ENCODE data around the gene CYP51A1. TPM values are rescaled to one million over a fixed set of nuclear protein-coding genes. Genes with fewer than 3 reads are reported as not detected.
"Not testable (repeated sequence)": the region's sequence is repeated elsewhere in the genome, so short reads cannot be mapped to it uniquely, and the experiment has no call there.

The CYP51A1 gene
- total RNA-seq, 1 donor = 119 TPM

GRCh38 chr7:92121681-92122080 lies 12.6 kb downstream of the CYP51A1 start:
- H3K4me3 ChIP-seq (ENCODE audit: low read depth, low read length) = no peak overlapping the region
- TF ChIP-seq, protein P1, sequence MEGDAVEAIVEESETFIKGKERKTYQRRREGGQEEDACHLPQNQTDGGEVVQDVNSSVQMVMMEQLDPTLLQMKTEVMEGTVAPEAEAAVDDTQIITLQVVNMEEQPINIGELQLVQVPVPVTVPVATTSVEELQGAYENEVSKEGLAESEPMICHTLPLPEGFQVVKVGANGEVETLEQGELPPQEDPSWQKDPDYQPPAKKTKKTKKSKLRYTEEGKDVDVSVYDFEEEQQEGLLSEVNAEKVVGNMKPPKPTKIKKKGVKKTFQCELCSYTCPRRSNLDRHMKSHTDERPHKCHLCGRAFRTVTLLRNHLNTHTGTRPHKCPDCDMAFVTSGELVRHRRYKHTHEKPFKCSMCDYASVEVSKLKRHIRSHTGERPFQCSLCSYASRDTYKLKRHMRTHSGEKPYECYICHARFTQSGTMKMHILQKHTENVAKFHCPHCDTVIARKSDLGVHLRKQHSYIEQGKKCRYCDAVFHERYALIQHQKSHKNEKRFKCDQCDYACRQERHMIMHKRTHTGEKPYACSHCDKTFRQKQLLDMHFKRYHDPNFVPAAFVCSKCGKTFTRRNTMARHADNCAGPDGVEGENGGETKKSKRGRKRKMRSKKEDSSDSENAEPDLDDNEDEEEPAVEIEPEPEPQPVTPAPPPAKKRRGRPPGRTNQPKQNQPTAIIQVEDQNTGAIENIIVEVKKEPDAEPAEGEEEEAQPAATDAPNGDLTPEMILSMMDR (IDR thresholded peaks at IDR 0.05; ENCODE audit: insufficient read depth, low read length) = no peak
- no peak for DNase-seq (ENCODE audit: low read depth)

DNA sequence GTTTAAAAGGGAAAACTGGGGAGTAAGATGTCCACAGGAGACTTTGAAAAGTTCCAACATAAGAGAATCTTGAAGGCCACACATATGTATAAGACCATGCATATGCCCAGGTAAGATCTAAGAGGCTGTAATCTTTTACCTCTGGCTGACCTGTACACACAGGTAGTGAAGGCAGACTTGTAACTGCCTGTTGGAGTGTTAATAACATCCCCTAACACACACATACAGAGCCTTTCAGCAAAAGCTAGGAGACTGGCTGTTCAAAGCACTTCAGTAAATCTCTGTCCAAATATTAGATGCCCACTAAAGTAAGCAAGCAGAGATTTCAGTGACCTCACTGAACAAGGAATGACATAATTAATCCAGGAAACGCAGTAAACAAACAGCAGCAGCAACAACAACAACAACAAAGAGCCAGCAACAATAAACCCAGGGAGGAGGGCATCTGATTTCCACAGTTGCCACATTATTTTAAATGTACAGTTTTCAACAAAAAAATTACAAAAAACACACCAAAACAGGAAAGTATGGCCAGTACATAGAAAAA lies 15.0 kb downstream of the CYP51A1 start:
- H3K4me3 ChIP-seq (ENCODE audit: low read depth, low read length) = no peak overlapping the region
- no peak for DNase-seq (ENCODE audit: low read depth)
- TF ChIP-seq, protein P1 (IDR thresholded peaks at IDR 0.05; ENCODE audit: insufficient read depth, low read length) = no peak

- no peak overlapping the region for H3K4me3 ChIP-seq (ENCODE audit: low read depth, low read length)
- TF ChIP-seq, protein P1 (IDR thresholded peaks at IDR 0.05; ENCODE audit: insufficient read depth, low read length) = no peak
- DNase-seq (ENCODE audit: low read depth) = no peak
Observed at GRCh38 chr7:92116949-92117348, 17.3 kb downstream of the CYP51A1 start.

GRCh38 chr7:92115821-92116220 lies 18.5 kb downstream of the CYP51A1 start:
- no peak for DNase-seq (ENCODE audit: low read depth)
- TF ChIP-seq, protein P1 (IDR thresholded peaks at IDR 0.05; ENCODE audit: insufficient read depth, low read length) = no peak
- H3K4me3 ChIP-seq (ENCODE audit: low read depth, low read length) = no peak overlapping the region

DNA sequence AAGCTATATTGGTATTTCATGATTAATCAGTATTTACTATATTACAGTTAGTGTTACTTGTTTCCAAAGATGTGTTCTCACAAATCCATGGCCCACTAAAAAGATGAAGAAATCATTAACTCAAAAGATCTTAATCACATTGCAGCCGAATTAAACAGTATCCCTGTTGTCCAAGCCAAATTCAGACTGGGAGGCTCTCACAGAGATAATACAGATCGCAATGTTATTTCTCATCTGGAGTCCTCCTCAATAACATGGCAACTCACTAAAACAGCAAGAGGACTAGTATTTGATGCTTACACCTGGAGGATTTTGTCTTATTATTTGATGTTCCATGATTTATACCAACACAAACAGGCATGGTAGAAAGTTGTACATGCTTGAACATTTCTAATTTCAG lies 23.4 kb downstream of the CYP51A1 start:
- no peak for DNase-seq (ENCODE audit: low read depth)
- no peak overlapping the region for H3K4me3 ChIP-seq (ENCODE audit: low read depth, low read length)
- TF ChIP-seq, protein P1 (IDR thresholded peaks at IDR 0.05; ENCODE audit: insufficient read depth, low read length) = no peak

DNA sequence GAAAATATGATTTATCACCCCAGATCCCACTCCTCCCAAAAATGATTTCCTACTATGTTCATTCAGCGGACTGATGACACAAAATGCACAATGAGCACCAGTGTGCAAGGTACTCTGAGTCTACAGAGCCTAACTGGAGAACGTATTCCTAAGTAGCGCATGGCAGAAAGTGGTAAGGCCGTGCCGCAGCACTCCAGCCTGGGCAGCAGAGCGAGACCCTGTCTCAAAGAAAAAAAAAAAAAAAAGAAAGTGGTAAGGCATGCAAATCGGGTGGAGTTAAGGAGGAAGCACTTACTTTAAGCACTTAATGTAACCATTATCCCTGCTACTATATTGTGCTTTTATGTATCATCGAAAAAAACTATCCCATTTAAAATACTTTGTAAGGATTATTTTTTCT lies 25.5 kb downstream of the CYP51A1 start:
- TF ChIP-seq, protein P1 (IDR thresholded peaks at IDR 0.05; ENCODE audit: insufficient read depth, low read length) = no peak
- DNase-seq (ENCODE audit: low read depth) = no peak
- H3K4me3 ChIP-seq (ENCODE audit: low read depth, low read length) = no peak overlapping the region

DNA sequence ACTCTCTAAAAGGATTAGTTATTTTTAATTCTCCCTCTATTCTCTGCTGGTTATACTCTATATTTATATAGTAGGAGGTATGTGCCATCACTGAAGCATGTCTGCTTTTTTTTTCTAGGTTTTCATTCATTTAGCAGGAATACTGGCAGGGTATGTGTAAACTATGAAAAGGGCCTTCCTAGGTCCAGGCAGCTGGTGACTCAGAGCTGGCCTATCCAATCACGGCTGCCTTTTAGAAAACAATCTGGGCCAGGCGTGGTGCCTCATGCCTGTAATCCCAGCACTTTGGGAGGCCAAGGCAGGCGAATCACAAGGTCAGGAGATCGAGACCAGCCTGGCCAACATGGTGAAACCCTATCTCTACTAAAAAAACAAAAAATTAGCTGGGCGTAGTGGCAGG lies 31.4 kb downstream of the CYP51A1 start:
- not testable (repeated sequence) for H3K4me3 ChIP-seq (ENCODE audit: low read depth, low read length)
- DNase-seq (ENCODE audit: low read depth) = peak; percentile 7
